GM20000 (cell line): ENCODE measurements around the gene SUSD1.

Source experiments
- DNase-seq: peaks from one replicate; pipeline ENCODE4 v3.0.0; 2012; ENCODE audit warnings: low spot score
- TF ChIP-seq, protein P1 (sequence below): IDR thresholded peaks from 2 replicates; pipeline ENCODE4 v1.5.1; 2012; ENCODE audit warnings: mild to moderate bottlenecking, control low read depth; ENCODE audit errors: extremely low read depth, missing control alignments

The SUSD1 gene

DNA sequence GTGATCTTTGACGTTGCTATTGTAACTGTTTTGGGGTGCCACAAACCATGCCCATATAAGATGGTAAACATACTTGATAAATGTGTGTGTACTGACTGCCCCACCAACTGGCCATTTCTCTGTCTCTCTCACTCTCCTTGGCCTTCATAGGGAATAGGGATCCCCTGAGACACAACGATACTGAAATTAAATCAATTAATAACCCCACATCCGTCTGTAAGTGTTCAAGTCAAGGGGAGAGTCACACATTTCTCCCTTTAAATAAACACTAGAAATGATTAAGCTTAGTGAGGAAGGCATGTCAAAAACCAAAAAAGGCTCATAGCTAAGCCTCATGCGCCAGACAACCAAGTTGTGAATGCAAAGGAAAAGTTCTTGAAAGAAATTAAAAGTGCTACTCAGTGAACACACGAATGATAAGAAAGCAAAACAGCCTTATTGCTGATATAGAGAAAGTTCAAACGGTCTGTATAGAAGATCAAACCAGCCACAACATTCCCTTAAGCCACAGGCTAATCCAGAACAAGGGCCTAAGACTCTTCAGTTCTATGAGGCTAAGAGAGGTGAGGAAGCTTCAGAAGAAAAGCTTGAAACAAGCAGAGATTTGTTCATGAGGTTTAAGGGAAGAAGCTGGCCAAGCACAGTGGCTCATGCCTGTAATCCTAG is 167.4 kb downstream of the SUSD1 start:
- no peak for DNase-seq
- TF ChIP-seq, protein P1, sequence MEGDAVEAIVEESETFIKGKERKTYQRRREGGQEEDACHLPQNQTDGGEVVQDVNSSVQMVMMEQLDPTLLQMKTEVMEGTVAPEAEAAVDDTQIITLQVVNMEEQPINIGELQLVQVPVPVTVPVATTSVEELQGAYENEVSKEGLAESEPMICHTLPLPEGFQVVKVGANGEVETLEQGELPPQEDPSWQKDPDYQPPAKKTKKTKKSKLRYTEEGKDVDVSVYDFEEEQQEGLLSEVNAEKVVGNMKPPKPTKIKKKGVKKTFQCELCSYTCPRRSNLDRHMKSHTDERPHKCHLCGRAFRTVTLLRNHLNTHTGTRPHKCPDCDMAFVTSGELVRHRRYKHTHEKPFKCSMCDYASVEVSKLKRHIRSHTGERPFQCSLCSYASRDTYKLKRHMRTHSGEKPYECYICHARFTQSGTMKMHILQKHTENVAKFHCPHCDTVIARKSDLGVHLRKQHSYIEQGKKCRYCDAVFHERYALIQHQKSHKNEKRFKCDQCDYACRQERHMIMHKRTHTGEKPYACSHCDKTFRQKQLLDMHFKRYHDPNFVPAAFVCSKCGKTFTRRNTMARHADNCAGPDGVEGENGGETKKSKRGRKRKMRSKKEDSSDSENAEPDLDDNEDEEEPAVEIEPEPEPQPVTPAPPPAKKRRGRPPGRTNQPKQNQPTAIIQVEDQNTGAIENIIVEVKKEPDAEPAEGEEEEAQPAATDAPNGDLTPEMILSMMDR: no peak

DNA sequence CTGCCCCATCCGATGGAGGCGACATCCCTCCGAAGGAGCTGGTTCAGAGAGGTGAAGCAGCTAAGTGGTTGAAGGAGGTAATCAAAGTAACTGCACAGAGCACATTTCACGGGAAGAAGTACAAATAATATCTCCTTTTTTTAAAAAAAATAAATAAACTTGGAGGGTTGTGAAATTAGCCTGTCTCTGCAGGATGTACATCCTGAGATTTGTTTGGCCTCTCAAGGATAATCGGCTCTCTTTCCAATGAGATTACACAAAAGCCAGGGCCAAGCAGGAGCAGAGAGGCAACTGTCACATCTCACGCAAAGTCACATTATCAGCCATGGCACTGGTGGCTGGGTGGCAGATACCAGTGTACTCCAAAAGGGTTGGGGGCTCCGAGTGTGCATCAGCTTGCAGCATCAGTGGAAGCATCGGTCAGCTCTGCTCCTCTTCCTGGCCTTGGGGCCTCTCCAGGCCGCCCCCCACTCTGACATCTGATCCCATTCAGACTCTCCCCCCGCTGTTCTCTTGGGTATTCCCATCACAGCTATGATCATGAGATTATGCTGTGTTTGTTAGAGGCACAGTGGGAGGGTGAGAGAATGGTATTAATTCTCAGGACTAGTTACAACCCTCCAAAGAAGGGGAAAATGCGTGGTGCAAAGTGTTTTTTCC is 168.6 kb downstream of the SUSD1 start:
- TF ChIP-seq, protein P1: no peak
- no peak for DNase-seq

DNA sequence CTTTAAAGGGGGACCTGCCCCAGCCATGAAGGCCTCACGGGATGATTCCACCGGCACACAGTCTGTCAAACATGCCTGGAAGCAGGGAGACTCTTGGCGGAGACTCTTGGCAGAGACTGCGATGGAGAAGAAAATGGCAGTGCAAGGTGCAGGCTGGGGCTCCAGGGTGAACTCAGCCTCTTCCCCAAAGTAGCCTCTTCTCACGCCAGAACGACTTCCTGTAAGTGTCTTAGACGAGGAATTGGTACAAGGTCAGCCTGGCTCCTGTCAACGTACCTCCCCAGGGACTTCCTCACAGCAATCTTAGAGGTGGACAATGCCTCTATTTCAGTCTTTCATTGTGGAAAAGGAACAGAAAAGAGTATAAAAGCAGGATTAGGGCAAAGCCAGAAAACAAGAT is 169.2 kb downstream of the SUSD1 start:
- DNase-seq: no peak
- TF ChIP-seq, protein P1: no peak

DNA sequence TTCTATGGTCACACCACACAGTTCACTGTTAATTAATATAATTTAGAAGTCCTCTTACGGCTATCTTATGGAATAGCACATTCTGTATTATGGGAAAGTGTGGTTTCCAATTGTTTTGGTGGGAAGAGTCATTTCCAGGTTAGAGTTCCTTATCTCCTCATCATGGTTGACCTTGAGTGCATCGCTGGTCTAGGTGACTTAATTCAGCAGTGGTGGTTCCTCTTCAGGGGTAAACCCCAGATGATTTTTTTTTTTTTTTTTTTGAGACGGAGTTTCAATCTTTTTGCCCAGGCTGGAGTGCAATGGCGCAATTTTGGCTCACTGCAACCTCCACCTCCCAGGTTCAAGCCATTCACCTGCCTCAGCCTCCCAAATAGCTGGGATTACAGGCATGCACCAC is 171.6 kb downstream of the SUSD1 start:
- no peak for DNase-seq
- TF ChIP-seq, protein P1: no peak

DNA sequence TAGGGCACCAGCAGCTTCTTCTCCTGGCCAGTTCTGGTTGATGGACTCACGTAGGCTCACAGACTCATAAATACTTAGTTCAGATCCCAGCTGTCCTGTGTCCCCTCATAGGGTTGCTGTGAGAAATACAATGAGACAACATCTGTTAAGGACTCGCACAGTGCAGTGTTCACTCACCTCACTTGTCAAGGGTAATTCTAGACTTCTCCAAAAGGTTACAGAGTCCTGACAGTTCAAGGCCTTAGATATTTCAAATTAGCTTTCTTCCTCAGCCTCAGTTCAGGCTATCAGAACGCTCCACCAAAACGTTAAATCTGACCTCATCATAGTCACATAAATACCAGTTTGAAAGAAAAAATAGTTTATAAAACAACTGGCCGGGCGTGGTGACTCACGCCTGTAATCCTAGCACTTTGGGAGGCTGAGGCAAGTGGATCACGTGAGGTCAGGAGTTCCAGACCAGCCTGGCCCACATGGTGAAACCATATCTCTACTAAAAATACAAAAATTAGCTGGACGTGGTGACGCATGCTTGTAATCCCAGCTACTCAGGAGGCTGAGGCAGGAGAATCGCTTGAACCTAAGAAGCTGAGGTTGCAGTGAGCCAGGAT is 172.1 kb downstream of the SUSD1 start:
- DNase-seq: no peak
- TF ChIP-seq, protein P1: no peak

DNA sequence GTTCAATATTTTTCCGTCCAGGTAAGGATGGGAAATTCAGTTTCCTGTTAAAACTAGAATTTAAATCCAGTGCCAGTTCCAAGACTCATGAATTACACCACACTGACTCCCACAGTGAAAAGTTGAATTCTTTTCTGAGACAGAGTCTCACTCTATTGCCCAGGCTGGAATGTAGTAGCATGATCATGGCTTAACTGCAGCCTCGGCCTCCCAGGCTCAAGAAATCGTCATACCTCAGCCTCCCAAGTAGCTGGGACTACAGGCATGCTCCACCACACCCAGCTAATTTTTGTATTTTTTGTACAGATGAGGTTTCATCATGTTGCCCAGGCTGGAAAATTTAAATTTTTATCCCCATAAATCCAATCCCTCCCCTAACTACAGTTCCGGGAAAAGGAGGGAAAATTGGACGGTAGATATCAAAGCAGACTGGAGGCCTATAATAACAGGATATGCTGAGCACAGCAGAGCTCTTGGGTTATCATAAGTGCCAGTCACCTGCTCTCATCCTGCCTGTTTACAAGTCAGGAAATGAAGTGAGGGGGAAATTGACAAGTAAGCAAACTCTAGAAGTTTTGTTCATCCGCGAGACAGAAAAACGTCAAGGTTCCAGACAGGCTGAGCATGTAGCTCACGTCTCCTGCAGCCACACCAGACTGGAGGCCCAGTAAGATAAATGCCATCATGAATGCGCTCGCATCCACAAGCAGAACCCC is 172.8 kb downstream of the SUSD1 start:
- TF ChIP-seq, protein P1: no peak
- DNase-seq: no peak

DNA sequence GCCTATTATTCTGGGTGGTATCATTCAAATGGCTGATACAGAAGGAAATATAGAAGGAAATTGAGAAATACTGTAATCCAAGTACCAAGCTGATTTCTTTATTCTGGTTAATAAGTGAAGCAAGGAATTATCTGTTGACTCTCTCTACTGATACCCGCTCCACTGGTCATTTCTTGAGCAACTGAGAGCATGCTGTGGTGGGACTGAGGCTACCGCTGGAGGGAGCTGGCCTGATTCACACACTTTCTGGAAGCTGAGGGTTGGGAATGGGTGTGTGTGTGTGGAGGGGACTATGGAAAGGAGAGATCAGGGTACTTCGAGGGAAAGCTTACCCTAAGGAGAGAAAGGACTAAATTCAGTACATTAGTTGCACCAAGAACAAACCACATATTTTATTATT is 174.4 kb downstream of the SUSD1 start:
- DNase-seq: no peak
- TF ChIP-seq, protein P1: no peak
